SU-DHL-6 (cell line): ENCODE results near the gene DIS3L2.

ENCODE experiments used
- H2AFZ ChIP-seq: fragments of 200-600 bp; sonication (generic); 2 replicates; pipeline ENCODE4 v1.6.1; 2014; ENCODE audit warnings: low read depth, mild to moderate bottlenecking, moderate library complexity, mixed read lengths, antibody characterized with exemption, low read length; ENCODE audit not compliant: severe bottlenecking
- H3F3A ChIP-seq: fragments of 200-600 bp; shearing (Covaris generic); 2 replicates; pipeline ENCODE4 v1.6.0; 2016; ENCODE audit warnings: antibody characterized with exemption, mild to moderate bottlenecking; ENCODE audit not compliant: insufficient read depth
- H3K27ac ChIP-seq: fragments of 200-600 bp; sonication (generic); 2 replicates; pipeline ENCODE4 v1.5.1; 2016; ENCODE audit warnings: low read depth, mild to moderate bottlenecking, low read length, moderate library complexity, mixed read lengths
- H3K27me3 ChIP-seq: fragments of 200-600 bp; sonication (generic), shearing (Covaris generic); 2 replicates; pipeline ENCODE4 v1.6.0; 2014; ENCODE audit warnings: mild to moderate bottlenecking, low read length
- H3K36me3 ChIP-seq: fragments of 200-600 bp; sonication (generic); 2 replicates; pipeline ENCODE4 v1.6.1; 2014; ENCODE audit warnings: mild to moderate bottlenecking, low read length, mixed read lengths
- H3K4me2 ChIP-seq: fragments of 300-600, 200-600 bp; shearing (Covaris generic), sonication (generic); 2 replicates; pipeline ENCODE4 v1.6.0; 2014; ENCODE audit warnings: low read length, low read depth, mild to moderate bottlenecking; ENCODE audit not compliant: poor library complexity, severe bottlenecking
- H3K4me3 ChIP-seq: fragments of 200-600 bp; sonication (generic); 2 replicates; pipeline ENCODE4 v1.5.1; 2014; ENCODE audit warnings: antibody characterized with exemption, low read length, mild to moderate bottlenecking, mixed read lengths; ENCODE audit not compliant: insufficient read depth, poor library complexity, severe bottlenecking
- H3K79me2 ChIP-seq: fragments of 200-600 bp; sonication (generic); 2 replicates; pipeline ENCODE4 v1.6.1; 2014; ENCODE audit warnings: mild to moderate bottlenecking, low read length, moderate library complexity; ENCODE audit not compliant: insufficient read depth
- H3K9ac ChIP-seq: fragments of 200-600 bp; sonication (generic); 2 replicates; pipeline ENCODE4 v1.7.0; 2014; ENCODE audit warnings: mild to moderate bottlenecking, low read length
- H3K9me2 ChIP-seq: fragments of 200-600 bp; sonication (generic); replicated peaks from 2 replicates; pipeline ENCODE4 v1.6.1; 2014; ENCODE audit warnings: low read length; ENCODE audit not compliant: insufficient read depth
- H3K9me3 ChIP-seq: fragments of 200-600 bp; sonication (generic); 2 replicates; pipeline ENCODE4 v1.6.1; 2014; ENCODE audit warnings: low read length, mixed read lengths; ENCODE audit not compliant: insufficient read depth
- H4K20me1 ChIP-seq: fragments of 200-600 bp; sonication (generic); 2 replicates; pipeline ENCODE4 v1.6.1; 2014; ENCODE audit warnings: low read depth, mild to moderate bottlenecking, antibody characterized with exemption, low read length, moderate library complexity, mixed read lengths
- EZH2phosphoT487 ChIP-seq: fragments of 200-600 bp; sonication (generic), shearing (Covaris generic); conservative IDR thresholded peaks from 2 replicates; pipeline ENCODE4 v1.6.1; 2018; ENCODE audit warnings: mild to moderate bottlenecking, antibody characterized with exemption, low read length, moderate library complexity, mixed read lengths
- TF ChIP-seq, protein P1 (sequence below): fragments of 200-600 bp; sonication (generic); IDR thresholded peaks from one replicate; pipeline ENCODE4 v1.5.1; 2017; ENCODE audit warnings: antibody characterized with exemption, mild to moderate bottlenecking, low read length, moderate library complexity; ENCODE audit not compliant: insufficient read depth, poor library complexity, severe bottlenecking

DIS3L2 gene

GRCh38 chr2:232138441-232138840 is 176.9 kb downstream of the DIS3L2 start:
- no peak overlapping the region for H2AFZ ChIP-seq
- no peaks in the 10 kb centered on the region for H3K9me3 ChIP-seq
- no peaks in the 10 kb centered on the region for H4K20me1 ChIP-seq
- no peaks in the 10 kb centered on the region for H3K9me2 ChIP-seq
- no peak overlapping the region for H3K4me3 ChIP-seq
- H3F3A ChIP-seq, result no peaks in the 10 kb centered on the region
- no peaks in the 10 kb centered on the region for H3K79me2 ChIP-seq
- H3K9ac ChIP-seq, result no peak overlapping the region
- H3K27me3 ChIP-seq, result no peaks in the 10 kb centered on the region
- no peak overlapping the region for H3K4me2 ChIP-seq
- no peak overlapping the region for H3K27ac ChIP-seq
- TF ChIP-seq, protein P1, sequence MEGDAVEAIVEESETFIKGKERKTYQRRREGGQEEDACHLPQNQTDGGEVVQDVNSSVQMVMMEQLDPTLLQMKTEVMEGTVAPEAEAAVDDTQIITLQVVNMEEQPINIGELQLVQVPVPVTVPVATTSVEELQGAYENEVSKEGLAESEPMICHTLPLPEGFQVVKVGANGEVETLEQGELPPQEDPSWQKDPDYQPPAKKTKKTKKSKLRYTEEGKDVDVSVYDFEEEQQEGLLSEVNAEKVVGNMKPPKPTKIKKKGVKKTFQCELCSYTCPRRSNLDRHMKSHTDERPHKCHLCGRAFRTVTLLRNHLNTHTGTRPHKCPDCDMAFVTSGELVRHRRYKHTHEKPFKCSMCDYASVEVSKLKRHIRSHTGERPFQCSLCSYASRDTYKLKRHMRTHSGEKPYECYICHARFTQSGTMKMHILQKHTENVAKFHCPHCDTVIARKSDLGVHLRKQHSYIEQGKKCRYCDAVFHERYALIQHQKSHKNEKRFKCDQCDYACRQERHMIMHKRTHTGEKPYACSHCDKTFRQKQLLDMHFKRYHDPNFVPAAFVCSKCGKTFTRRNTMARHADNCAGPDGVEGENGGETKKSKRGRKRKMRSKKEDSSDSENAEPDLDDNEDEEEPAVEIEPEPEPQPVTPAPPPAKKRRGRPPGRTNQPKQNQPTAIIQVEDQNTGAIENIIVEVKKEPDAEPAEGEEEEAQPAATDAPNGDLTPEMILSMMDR, result no peak
- no peak for TF ChIP-seq EZH2phosphoT487
- H3K36me3 ChIP-seq, result no peaks in the 10 kb centered on the region

GRCh38 chr2:232139171-232139594 is 177.7 kb downstream of the DIS3L2 start:
- Histone ChIP-seq H3K9me3 (no peaks in the 10 kb centered on the region), H3K36me3 (no peaks in the 10 kb centered on the region), H3K27ac (no peak overlapping the region), H3K4me3 (no peak overlapping the region), H3K27me3 (no peaks in the 10 kb centered on the region), H3F3A (no peaks in the 10 kb centered on the region), H4K20me1 (no peaks in the 10 kb centered on the region), H3K4me2 (no peak overlapping the region), H3K79me2 (no peaks in the 10 kb centered on the region), H2AFZ (no peak overlapping the region), H3K9me2 (no peaks in the 10 kb centered on the region), H3K9ac (no peak overlapping the region)
- TF ChIP-seq, protein P1, result no peak
- no peak for TF ChIP-seq EZH2phosphoT487

- no peak overlapping the region for H3K27ac ChIP-seq
- no peaks in the 10 kb centered on the region for H3K27me3 ChIP-seq
- no peak overlapping the region for H3K4me2 ChIP-seq
- no peaks in the 10 kb centered on the region for H3F3A ChIP-seq
- no peaks in the 10 kb centered on the region for H3K9me2 ChIP-seq
- no peaks in the 10 kb centered on the region for H3K79me2 ChIP-seq
- H3K9me3 ChIP-seq, result no peaks in the 10 kb centered on the region
- no peaks in the 10 kb centered on the region for H4K20me1 ChIP-seq
- no peak for TF ChIP-seq EZH2phosphoT487
- TF ChIP-seq, protein P1, result no peak
- H3K4me3 ChIP-seq, result no peak overlapping the region
- H2AFZ ChIP-seq, result no peak overlapping the region
- H3K36me3 ChIP-seq, result no peaks in the 10 kb centered on the region
- H3K9ac ChIP-seq, result no peak overlapping the region
These were observed 178.5 kb downstream of the DIS3L2 start for GRCh38 chr2:232139786-232140562.
